ENCODE results near the gene GREM2. TPM values are rescaled to one million over a fixed set of nuclear protein-coding genes. Genes with fewer than 3 reads are reported as not detected.

GREM2 gene
- polyA plus RNA-seq, 1 donor from 2014 or later = 0.85 TPM

- Histone ChIP-seq H3K27ac (ENCODE audit: low read length) (no peak overlapping the region), H3K36me3 (ENCODE audit: insufficient read depth, low read length) (no peaks in the 10 kb centered on the region), H3K4me3 (ENCODE audit: low read length) (no peak overlapping the region), H3K9ac (ENCODE audit: low read length) (no peak overlapping the region), H3K9me3 (ENCODE audit: low read length) (no peaks in the 10 kb centered on the region), H3K79me2 (replicated peaks; ENCODE audit: insufficient read depth, low read length) (no peaks in the 10 kb centered on the region), H3F3A (ENCODE audit: insufficient read depth, low read length, poor library complexity, severe bottlenecking) (no peaks in the 10 kb centered on the region), H3K9me2 (ENCODE audit: insufficient read depth, low read length) (no peaks in the 10 kb centered on the region), H3K4me2 (ENCODE audit: low read length) (no peak overlapping the region), H3K27me3 (ENCODE audit: insufficient read depth, low read depth, low read length) (no peaks in the 10 kb centered on the region), H4K20me1 (ENCODE audit: insufficient read depth) (no peaks in the 10 kb centered on the region), H2AFZ (ENCODE audit: low read depth, low read length) (no peak overlapping the region)
- TF ChIP-seq POLR2AphosphoS5 (IDR thresholded peaks at IDR 0.05) (no peak), SMC3 (conservative IDR thresholded peaks at IDR 0.05; ENCODE audit: poor library complexity) (no peak), REST (IDR thresholded peaks at IDR 0.05; ENCODE audit: borderline replicate concordance) (no peak), EZH2 (IDR thresholded peaks at IDR 0.05; ENCODE audit: borderline replicate concordance, insufficient read depth, low read length, poor library complexity, severe bottlenecking) (no peak), MXI1 (conservative IDR thresholded peaks at IDR 0.05; ENCODE audit: poor library complexity, severe bottlenecking) (no peak), EP300 (conservative IDR thresholded peaks at IDR 0.05; ENCODE audit: poor library complexity, severe bottlenecking) (no peak), RAD21 (conservative IDR thresholded peaks at IDR 0.05) (no peak), CTCF (IDR thresholded peaks at IDR 0.05; ENCODE audit: poor library complexity, severe bottlenecking) (no peak), TAF1 (IDR thresholded peaks at IDR 0.05; ENCODE audit: low read depth) (no peak)
These were observed 40.2 kb downstream of the GREM2 start for GRCh38 chr1:240571782-240572181.

- H3K9me3 ChIP-seq (ENCODE audit: low read length) = no peaks in the 10 kb centered on the region
- no peaks in the 10 kb centered on the region for H3F3A ChIP-seq (ENCODE audit: insufficient read depth, low read length, poor library complexity, severe bottlenecking)
- no peak overlapping the region for H3K4me3 ChIP-seq (ENCODE audit: low read length)
- no peak for TF ChIP-seq TAF1 (IDR thresholded peaks at IDR 0.05; ENCODE audit: low read depth)
- no peak for TF ChIP-seq CTCF (IDR thresholded peaks at IDR 0.05; ENCODE audit: poor library complexity, severe bottlenecking)
- TF ChIP-seq MXI1 (conservative IDR thresholded peaks at IDR 0.05; ENCODE audit: poor library complexity, severe bottlenecking) = no peak
- TF ChIP-seq POLR2AphosphoS5 (IDR thresholded peaks at IDR 0.05) = no peak
- TF ChIP-seq REST (IDR thresholded peaks at IDR 0.05; ENCODE audit: borderline replicate concordance) = no peak
- TF ChIP-seq RAD21 (conservative IDR thresholded peaks at IDR 0.05) = no peak
- no peak for TF ChIP-seq EZH2 (IDR thresholded peaks at IDR 0.05; ENCODE audit: borderline replicate concordance, insufficient read depth, low read length, poor library complexity, severe bottlenecking)
- TF ChIP-seq SMC3 (conservative IDR thresholded peaks at IDR 0.05; ENCODE audit: poor library complexity) = no peak
- no peak for TF ChIP-seq EP300 (conservative IDR thresholded peaks at IDR 0.05; ENCODE audit: poor library complexity, severe bottlenecking)
- H3K27ac ChIP-seq (ENCODE audit: low read length) = no peak overlapping the region
- H3K9ac ChIP-seq (ENCODE audit: low read length) = no peak overlapping the region
- H3K27me3 ChIP-seq (ENCODE audit: insufficient read depth, low read depth, low read length) = no peaks in the 10 kb centered on the region
- no peak overlapping the region for H2AFZ ChIP-seq (ENCODE audit: low read depth, low read length)
- no peaks in the 10 kb centered on the region for H3K36me3 ChIP-seq (ENCODE audit: insufficient read depth, low read length)
- H3K79me2 ChIP-seq (replicated peaks; ENCODE audit: insufficient read depth, low read length) = no peaks in the 10 kb centered on the region
- H4K20me1 ChIP-seq (ENCODE audit: insufficient read depth) = no peaks in the 10 kb centered on the region
- H3K9me2 ChIP-seq (ENCODE audit: insufficient read depth, low read length) = no peaks in the 10 kb centered on the region
- H3K4me2 ChIP-seq (ENCODE audit: low read length) = no peak overlapping the region
These were observed 44.9 kb downstream of the GREM2 start for GRCh38 chr1:240567066-240567465.
